ENCODE results near the gene RACGAP1. TPM values are rescaled to one million over a fixed set of nuclear protein-coding genes. Genes with fewer than 3 reads are reported as not detected.

Gene RACGAP1
- polyA plus RNA-seq, 1 of the 3 experiments (the other 2 are of a cell fraction): 21.5 TPM

DNA sequence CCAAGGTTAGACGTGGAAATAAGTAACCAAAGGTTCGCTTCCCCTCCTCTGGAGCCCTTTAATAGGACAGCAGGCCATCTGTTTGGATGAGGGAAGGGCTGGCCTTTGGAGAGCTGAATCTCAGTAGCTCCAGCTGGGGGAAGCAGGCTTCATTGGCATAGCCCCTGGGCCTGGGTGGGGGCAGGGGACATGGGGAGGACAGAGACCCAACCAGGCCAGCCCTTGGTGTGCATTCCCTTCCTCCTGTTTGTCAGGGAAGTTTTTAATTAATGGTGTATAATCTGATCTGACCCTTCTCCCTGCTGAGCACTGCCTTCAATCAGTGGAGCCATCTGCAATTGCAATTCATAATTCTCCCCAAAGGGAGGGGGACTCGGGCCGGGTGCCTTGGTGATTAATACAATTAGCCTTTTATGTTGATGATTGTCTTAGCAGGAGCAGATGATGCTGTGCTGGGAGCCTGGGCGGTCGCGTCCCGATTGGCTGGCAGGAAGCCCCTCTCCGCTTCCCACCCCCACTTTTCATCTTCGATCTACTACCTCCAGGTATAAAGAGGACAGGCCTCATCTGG is 46.2 kb downstream of the RACGAP1 start:
- Histone ChIP-seq H3K4me2 (no peak overlapping the region), H3F3A (replicated peaks; ENCODE audit: insufficient read depth) (peaks cover 14% of the 10 kb centered on the region), H3K9me3 (no peaks in the 10 kb centered on the region), H3K4me3 (ENCODE audit: low read depth in 2 of 2, low read length in 1 of 2) (no peak overlapping the region), H3K27ac (ENCODE audit: low read depth in 2 of 2, low read length in 1 of 2) (peak overlapping the region; percentile 36 to 99; a peak in 3 of 4 replicates), H3K36me3 (replicated peaks in 1 of 2; ENCODE audit: control insufficient read depth in 1 of 2, insufficient read depth in 2 of 2, low read length in 1 of 2) (no peaks in the 10 kb centered on the region), H3K9me2 (no peaks in the 10 kb centered on the region), H3K27me3 (ENCODE audit: insufficient read depth) (no peaks in the 10 kb centered on the region), H4K20me1 (ENCODE audit: insufficient read depth) (no peaks in the 10 kb centered on the region), H3K4me1 (ENCODE audit: control insufficient read depth in 1 of 2, insufficient read depth in 2 of 2, low read depth in 1 of 2, low read length in 1 of 2) (peaks cover 7 to 83% of the 10 kb centered on the region in 2 experiments), H3K9ac (no peak overlapping the region), H2AFZ (ENCODE audit: low read depth) (no peak overlapping the region), H3K79me2 (ENCODE audit: insufficient read depth) (no peaks in the 10 kb centered on the region)
- peak; percentile 86 for DNase-seq
- TF ChIP-seq TEAD4 (IDR thresholded peaks at IDR 0.05; ENCODE audit: borderline replicate concordance, insufficient read depth): no peak
- TF ChIP-seq RAD21 (IDR thresholded peaks at IDR 0.05; ENCODE audit: low read length): peak; percentile 41
- no peak for TF ChIP-seq NFIC (IDR thresholded peaks at IDR 0.05; ENCODE audit: borderline replicate concordance)
- TF ChIP-seq MEF2A (IDR thresholded peaks at IDR 0.05; ENCODE audit: borderline replicate concordance, low read depth): no peak
- TF ChIP-seq, protein P1, sequence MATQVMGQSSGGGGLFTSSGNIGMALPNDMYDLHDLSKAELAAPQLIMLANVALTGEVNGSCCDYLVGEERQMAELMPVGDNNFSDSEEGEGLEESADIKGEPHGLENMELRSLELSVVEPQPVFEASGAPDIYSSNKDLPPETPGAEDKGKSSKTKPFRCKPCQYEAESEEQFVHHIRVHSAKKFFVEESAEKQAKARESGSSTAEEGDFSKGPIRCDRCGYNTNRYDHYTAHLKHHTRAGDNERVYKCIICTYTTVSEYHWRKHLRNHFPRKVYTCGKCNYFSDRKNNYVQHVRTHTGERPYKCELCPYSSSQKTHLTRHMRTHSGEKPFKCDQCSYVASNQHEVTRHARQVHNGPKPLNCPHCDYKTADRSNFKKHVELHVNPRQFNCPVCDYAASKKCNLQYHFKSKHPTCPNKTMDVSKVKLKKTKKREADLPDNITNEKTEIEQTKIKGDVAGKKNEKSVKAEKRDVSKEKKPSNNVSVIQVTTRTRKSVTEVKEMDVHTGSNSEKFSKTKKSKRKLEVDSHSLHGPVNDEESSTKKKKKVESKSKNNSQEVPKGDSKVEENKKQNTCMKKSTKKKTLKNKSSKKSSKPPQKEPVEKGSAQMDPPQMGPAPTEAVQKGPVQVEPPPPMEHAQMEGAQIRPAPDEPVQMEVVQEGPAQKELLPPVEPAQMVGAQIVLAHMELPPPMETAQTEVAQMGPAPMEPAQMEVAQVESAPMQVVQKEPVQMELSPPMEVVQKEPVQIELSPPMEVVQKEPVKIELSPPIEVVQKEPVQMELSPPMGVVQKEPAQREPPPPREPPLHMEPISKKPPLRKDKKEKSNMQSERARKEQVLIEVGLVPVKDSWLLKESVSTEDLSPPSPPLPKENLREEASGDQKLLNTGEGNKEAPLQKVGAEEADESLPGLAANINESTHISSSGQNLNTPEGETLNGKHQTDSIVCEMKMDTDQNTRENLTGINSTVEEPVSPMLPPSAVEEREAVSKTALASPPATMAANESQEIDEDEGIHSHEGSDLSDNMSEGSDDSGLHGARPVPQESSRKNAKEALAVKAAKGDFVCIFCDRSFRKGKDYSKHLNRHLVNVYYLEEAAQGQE (IDR thresholded peaks at IDR 0.05; ENCODE audit: low read depth, low read length): no peak
- TF ChIP-seq RCOR1 (IDR thresholded peaks at IDR 0.05; ENCODE audit: low read length): peak; percentile 99
- TF ChIP-seq TCF12 (IDR thresholded peaks at IDR 0.05): peak; percentile 71
- peak; percentile 96 for TF ChIP-seq FOXJ3 (CRISPR knock-in tag; IDR thresholded peaks at IDR 0.05)
- peak; percentile 14; the same call in 1 of the 2 replicates for TF ChIP-seq SMC3 (IDR thresholded peaks at IDR 0.05; ENCODE audit: low read depth, low read length)
- TF ChIP-seq, protein P2, sequence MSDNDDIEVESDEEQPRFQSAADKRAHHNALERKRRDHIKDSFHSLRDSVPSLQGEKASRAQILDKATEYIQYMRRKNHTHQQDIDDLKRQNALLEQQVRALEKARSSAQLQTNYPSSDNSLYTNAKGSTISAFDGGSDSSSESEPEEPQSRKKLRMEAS (IDR thresholded peaks at IDR 0.05; ENCODE audit: low read depth): no peak
- TF ChIP-seq, protein P3, sequence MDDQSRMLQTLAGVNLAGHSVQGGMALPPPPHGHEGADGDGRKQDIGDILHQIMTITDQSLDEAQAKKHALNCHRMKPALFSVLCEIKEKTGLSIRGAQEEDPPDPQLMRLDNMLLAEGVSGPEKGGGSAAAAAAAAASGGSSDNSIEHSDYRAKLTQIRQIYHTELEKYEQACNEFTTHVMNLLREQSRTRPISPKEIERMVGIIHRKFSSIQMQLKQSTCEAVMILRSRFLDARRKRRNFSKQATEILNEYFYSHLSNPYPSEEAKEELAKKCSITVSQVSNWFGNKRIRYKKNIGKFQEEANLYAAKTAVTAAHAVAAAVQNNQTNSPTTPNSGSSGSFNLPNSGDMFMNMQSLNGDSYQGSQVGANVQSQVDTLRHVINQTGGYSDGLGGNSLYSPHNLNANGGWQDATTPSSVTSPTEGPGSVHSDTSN (IDR thresholded peaks at IDR 0.05): no peak
- TF ChIP-seq GATA2 (CRISPR knock-in tag; IDR thresholded peaks at IDR 0.05): peak; percentile 98
- TF ChIP-seq POLR2AphosphoS5 (IDR thresholded peaks at IDR 0.05; ENCODE audit: low read depth, low read length): peak; percentile 30; the same call in 1 of the 2 replicates
- TF ChIP-seq YY1 (IDR thresholded peaks at IDR 0.05; ENCODE audit: low read depth): no peak
- no peak for TF ChIP-seq NRF1 (IDR thresholded peaks at IDR 0.05; ENCODE audit: low read depth, low read length)
- peak in 1 of 2 experiments; percentile 99; a peak in 2 of 4 replicates for TF ChIP-seq EP300 (IDR thresholded peaks at IDR 0.05; ENCODE audit: borderline replicate concordance in 1 of 2, low read depth in 1 of 2, low read length in 1 of 2)
- TF ChIP-seq, protein P4, sequence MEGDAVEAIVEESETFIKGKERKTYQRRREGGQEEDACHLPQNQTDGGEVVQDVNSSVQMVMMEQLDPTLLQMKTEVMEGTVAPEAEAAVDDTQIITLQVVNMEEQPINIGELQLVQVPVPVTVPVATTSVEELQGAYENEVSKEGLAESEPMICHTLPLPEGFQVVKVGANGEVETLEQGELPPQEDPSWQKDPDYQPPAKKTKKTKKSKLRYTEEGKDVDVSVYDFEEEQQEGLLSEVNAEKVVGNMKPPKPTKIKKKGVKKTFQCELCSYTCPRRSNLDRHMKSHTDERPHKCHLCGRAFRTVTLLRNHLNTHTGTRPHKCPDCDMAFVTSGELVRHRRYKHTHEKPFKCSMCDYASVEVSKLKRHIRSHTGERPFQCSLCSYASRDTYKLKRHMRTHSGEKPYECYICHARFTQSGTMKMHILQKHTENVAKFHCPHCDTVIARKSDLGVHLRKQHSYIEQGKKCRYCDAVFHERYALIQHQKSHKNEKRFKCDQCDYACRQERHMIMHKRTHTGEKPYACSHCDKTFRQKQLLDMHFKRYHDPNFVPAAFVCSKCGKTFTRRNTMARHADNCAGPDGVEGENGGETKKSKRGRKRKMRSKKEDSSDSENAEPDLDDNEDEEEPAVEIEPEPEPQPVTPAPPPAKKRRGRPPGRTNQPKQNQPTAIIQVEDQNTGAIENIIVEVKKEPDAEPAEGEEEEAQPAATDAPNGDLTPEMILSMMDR (IDR thresholded peaks at IDR 0.05): no peak
- TF ChIP-seq FOSL2 (IDR thresholded peaks at IDR 0.05; ENCODE audit: borderline replicate concordance, low read depth): no peak
- TF ChIP-seq, protein P5, sequence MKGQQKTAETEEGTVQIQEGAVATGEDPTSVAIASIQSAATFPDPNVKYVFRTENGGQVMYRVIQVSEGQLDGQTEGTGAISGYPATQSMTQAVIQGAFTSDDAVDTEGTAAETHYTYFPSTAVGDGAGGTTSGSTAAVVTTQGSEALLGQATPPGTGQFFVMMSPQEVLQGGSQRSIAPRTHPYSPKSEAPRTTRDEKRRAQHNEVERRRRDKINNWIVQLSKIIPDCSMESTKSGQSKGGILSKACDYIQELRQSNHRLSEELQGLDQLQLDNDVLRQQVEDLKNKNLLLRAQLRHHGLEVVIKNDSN (IDR thresholded peaks at IDR 0.05; ENCODE audit: borderline replicate concordance, low read depth): no peak
- TF ChIP-seq MXI1 (IDR thresholded peaks at IDR 0.05; ENCODE audit: low read depth, low read length): peak; percentile 83
- peak; percentile 95 for TF ChIP-seq CHD2 (IDR thresholded peaks at IDR 0.05; ENCODE audit: low read length, partially characterized antibody)
- TF ChIP-seq RFX5 (IDR thresholded peaks at IDR 0.05; ENCODE audit: low read length): 0 out of 2 replicates have a peak, but pooled peaks have one; percentile 77
- no peak for TF ChIP-seq RXRA (IDR thresholded peaks at IDR 0.05; ENCODE audit: borderline replicate concordance, low read depth)
- TF ChIP-seq TAF1 (IDR thresholded peaks at IDR 0.05; ENCODE audit: borderline replicate concordance, low read depth, low read length): no peak
- ChIA-PET POLR2A (interaction anchor here (0.9 to 1.9 kb wide), 6 partner anchors 38 to 110 kb away, joined by 3 to 5 read pairs (median 4); partner anchors contain the start of gene RACGAP1), CTCF (interaction anchor here (0.9 to 12.7 kb wide), 14 partner anchors 12 to 112 kb away, joined by 3 to 176 read pairs (median 7); no protein-coding TSS in a partner anchor)
- 64% methylated on average over 10 of the region's 10 CpGs for WGBS (ENCODE audit: low lambda C conversion rate)
